ENCODE results near the gene BPIFB1. TPM values are rescaled to one million over a fixed set of nuclear protein-coding genes. Genes with fewer than 3 reads are reported as not detected.
A peak's percentile ranks its signal among the peaks of the same experiment; 100 is the strongest.

The BPIFB1 gene
- total and polyA plus RNA-seq, 9 of the 15 experiments (the other 6 are each of a cell fraction or from before 2014, with no cell fraction given): not detected

- BruUV-seq (replicated peaks): no TSS peak
- no peaks in the 10 kb centered on the region for H3K36me3 ChIP-seq (ENCODE audit: control insufficient read depth, insufficient read depth, low read length)
- peaks cover 7% of the 10 kb centered on the region; the same call in 1 of the 2 replicates for H4K20me1 ChIP-seq (replicated peaks; ENCODE audit: control insufficient read depth, insufficient read depth, low read length)
- intact Hi-C loops (cut with micrococcal nuclease): no loop called here
- H3K4me1 ChIP-seq (replicated peaks in 1 of 2; ENCODE audit: control insufficient read depth in 2 of 2, insufficient read depth in 2 of 2, low read length in 2 of 2): no peaks in the 10 kb centered on the region
- TF ChIP-seq ELF4 (CRISPR knock-in tag; IDR thresholded peaks at IDR 0.05) (no peak), ZNF318 (IDR thresholded peaks at IDR 0.05; ENCODE audit: borderline replicate concordance in 1 of 2, low read depth in 1 of 2) (no peak), ZNF24 (IDR thresholded peaks at IDR 0.05) (peak; percentile 73; the same call in 1 of the 2 replicates), ZNF347 (CRISPR knock-in tag; IDR thresholded peaks at IDR 0.05; ENCODE audit: low read depth) (no peak), PHB2 (IDR thresholded peaks at IDR 0.05; ENCODE audit: low read depth) (no peak), ZNF239 (CRISPR knock-in tag; IDR thresholded peaks at IDR 0.05) (no peak)
- 0% methylated on average over 2 of the region's 2 CpGs for WGBS (ENCODE audit: insufficient coverage, low coverage, missing lambda C conversion rate)
- ATAC-seq: no peak; the same call in 2 of the 3 replicates
- ChIA-PET CTCF (ENCODE audit: low intra/inter-chr PET ratio) (no interaction called here), POLR2A (no interaction called here)
- H2AFZ ChIP-seq (ENCODE audit: low read depth, low read length): no peak overlapping the region
- FAIRE-seq: no peak
- H3K4me2 ChIP-seq (ENCODE audit: insufficient read depth, low read length): no peak overlapping the region
- H3K27me3 ChIP-seq (ENCODE audit: control insufficient read depth in 2 of 2, insufficient read depth in 2 of 2, low read length in 2 of 2): peaks cover 8 to 42% of the 10 kb centered on the region in 2 experiments; a peak in 4 of 5 replicates
- DNase-seq (ENCODE audit: extremely low read depth in 1 of 4, low spot score in 3 of 4): no peak
- no peak overlapping the region for H3K9ac ChIP-seq (ENCODE audit: insufficient read depth in 1 of 2, low read depth in 2 of 2, low read length in 2 of 2)
- no peaks in the 10 kb centered on the region for H3K9me1 ChIP-seq (ENCODE audit: control insufficient read depth, insufficient read depth, low read length)
- in situ Hi-C loops (cut with MboI): no loop called here
- H3K4me3 ChIP-seq: no peak overlapping the region
- no peaks in the 10 kb centered on the region; the same call in 1 of the 2 replicates for H3K9me3 ChIP-seq (replicated peaks; ENCODE audit: control insufficient read depth, insufficient read depth, low read depth, low read length)
- H3K79me2 ChIP-seq (ENCODE audit: control insufficient read depth, insufficient read depth, low read length): no peaks in the 10 kb centered on the region
- H3K27ac ChIP-seq (ENCODE audit: extremely low read depth, low read depth, low read length): no peak overlapping the region
Measured at GRCh38 chr20:33306807-33307206, 23.8 kb downstream of the BPIFB1 start.

Measured in K562 (cell line).